Mucosa of gallbladder (tissue), 1 donor: ENCODE measurements around the gene SLC12A3. TPM values are rescaled to one million over a fixed set of nuclear protein-coding genes. Genes with fewer than 3 reads are reported as not detected.
"Not testable (repeated sequence)": the region's sequence is repeated elsewhere in the genome, so short reads cannot be mapped to it uniquely, and the experiment has no call there.

Experiments
- DNase-seq: peaks from one replicate; pipeline ENCODE4 v3.0.0-alpha.2; 2020; ENCODE audit warnings: low spot score
- total RNA-seq: library from RNA; stranded (reverse); gene quantifications from one replicate; pipeline ENCODE4 v1.2.1, GENCODE V29; 2021
- donor health status: DM: no; HTN: no; CAD: no.

Gene SLC12A3
- total RNA-seq, 1 donor from 2014 or later: 0.20 TPM

GRCh38 chr16:56868175-56868574 is 3.2 kb downstream of the SLC12A3 start:
- no peak for DNase-seq

- not testable (repeated sequence) for DNase-seq
Measured at GRCh38 chr16:56868766-56869165, 3.8 kb downstream of the SLC12A3 start.

DNA sequence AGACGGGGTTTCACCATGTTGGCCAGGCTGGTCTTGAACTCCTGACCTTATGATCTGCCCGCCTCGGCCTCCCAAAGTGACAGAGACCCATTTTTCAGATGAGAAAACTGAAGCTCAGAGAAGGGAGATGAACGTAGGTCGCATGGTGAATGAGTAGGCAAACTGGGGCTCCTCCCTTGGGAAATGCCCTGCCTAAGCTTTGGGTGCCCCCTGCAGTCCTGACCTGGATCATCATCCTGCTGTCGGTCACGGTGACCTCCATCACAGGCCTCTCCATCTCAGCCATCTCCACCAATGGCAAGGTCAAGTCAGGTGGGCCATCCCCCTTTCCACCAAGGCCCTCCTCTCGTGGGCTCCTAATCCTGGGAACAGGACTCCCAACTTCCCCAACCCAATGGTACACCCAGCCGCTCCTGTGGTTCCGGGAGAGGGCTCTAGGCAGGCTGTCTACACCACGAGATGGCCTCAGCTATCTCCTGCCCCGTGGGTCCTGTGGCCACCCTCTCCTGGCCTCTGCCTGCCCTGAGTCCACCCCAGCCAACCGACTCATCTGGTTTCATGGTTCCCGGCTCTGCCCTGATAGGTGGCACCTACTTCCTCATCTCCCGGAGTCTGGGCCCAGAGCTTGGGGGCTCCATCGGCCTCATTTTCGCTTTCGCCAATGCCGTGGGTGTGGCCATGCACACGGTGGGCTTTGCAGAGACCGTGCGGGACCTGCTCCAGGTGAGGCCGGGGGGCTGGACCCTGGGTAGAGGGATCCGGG is 4.7 kb downstream of the SLC12A3 start:
- DNase-seq: peak; percentile 23

DNA sequence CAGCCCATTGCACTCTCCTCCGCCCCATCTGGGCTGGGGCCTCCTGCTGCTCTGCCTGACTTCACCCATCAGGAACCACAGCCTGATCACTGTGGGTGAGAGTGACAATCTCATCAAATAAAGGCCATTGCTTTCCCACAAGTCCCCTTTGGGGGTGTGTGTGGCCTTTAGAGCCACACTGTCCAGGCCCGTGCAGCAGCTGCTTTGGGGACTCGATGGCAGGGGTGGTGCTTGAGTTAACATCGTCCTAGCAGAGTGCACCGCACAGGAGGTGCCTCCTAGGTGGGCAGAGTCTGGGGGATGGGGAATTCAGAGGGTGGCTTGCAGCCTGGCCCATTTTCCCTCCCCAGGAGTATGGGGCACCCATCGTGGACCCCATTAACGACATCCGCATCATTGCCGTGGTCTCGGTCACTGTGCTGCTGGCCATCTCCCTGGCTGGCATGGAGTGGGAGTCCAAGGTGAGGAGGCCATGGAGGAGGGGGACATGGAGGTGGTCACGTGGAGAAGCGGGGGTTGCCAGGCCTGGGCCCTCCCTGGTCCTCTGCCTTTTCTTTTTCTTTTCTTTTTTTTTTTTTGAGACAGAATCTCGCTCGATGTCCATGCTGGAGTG is 5.4 kb downstream of the SLC12A3 start:
- DNase-seq: no peak

- no peak for DNase-seq
Measured at GRCh38 chr16:56871172-56871593, 6.2 kb downstream of the SLC12A3 start.

DNA sequence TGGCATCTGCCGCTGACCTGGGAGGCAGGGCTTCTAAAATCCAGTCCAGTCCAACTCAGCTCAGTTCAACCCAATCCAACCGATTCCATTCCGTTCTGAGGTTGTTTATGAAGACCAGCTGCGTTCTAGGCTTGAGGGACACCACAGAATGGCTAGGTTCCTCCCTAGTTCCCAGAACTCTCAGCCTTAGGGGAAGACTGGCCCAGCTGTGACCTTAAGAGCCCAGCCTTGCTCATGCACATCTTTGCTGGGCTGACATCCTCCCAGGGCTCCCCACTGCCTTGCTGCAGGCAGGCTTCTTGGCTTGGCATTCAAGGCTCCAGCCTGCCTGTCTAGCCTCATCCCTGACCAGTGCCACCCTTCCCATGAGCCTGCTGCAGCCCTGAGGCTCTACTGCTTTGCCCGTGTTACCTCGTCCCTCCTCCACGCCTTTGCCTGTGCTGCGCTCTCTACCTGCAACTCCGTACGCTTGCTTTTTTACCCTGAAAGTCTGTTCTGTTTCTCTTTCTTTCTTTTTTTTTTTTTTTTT is 7.9 kb downstream of the SLC12A3 start:
- no peak for DNase-seq

DNA sequence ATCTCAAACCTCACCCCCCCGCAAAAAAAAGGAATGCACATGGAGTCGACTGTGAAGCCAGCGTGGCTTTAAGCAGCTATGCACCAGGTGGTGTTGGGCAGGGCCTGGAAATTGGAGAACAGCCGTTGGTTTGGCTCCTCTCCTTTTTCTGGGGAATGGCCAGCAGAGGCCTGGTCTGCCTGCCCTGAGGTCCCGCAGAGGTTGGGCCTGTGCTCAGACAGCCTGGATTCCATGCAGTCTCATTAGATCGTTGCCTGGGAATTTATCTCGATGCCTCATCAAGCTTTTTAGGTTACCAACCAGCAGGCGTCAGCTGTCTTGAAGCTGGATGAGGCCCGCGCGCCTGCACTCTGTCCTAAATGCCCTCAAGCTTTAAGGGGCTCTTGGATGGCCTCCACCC is 9.8 kb downstream of the SLC12A3 start:
- DNase-seq: no peak

GRCh38 chr16:56876048-56876447 is 11.0 kb downstream of the SLC12A3 start:
- DNase-seq: no peak

- DNase-seq: no peak
Measured at GRCh38 chr16:56877486-56878182, 12.6 kb downstream of the SLC12A3 start.

DNA sequence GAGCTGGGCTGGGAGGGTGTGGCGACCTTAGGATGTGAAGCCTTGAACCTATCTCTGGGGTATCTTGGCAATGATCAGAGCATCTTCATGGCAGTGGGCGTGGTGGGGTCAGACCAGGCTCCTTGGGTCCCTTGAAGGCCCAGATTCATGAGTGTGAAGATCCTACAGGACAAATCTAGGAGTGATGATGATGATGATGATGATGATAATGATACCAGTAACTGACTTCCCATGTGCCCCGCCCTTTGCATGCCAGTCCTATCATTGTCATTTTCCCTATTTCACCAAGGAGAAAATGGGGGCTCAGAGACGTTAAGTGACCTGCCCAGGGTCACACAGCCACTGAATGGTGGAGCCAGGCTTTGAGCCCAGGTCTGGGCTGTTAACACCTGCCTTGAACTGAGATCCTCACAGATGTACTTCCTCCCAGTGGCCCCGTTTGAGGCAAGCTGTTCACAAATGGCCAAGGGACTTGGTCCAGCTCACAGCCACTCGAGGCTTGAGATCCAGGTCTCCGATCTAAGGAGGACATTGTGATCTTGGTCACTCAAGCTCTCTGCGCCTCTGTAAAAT is 13.4 kb downstream of the SLC12A3 start:
- DNase-seq: no peak

DNA sequence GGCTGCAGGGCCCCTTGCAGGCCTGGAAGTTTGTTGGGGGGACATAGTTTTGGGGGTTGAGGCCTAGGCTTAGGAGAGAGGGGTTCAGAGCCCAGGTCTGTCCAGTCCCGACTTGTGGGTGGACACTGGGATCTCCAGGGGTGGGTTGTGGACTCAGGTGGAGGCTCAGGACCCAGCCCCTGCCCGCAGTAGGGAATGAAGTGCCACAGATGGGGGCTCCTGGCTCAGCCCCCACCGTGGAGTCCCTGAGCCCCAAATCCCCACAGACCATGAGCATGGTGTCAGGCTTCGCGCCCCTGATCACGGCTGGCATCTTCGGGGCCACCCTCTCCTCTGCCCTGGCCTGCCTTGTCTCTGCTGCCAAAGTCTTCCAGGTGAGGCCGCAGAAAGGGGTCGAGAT is 14.3 kb downstream of the SLC12A3 start:
- DNase-seq: no peak

DNA sequence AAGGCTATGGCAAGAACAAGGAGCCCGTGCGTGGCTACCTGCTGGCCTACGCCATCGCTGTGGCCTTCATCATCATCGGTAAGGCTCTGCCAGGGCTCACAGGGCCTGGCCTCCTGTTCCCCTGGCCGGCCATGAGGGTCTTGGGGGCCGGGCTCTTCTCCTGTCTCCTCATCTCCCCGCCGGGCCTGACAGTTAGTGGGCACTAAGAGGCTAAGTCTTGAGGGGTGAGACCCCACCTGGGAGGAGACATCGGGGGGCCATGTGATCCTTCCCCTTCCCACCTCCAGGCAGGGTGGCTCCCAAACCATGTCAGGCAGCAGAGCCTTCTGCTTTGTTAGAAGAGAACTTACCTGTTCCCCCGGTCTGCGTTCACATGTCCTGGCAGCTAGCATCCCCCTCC is 15.2 kb downstream of the SLC12A3 start:
- no peak for DNase-seq

- DNase-seq: no peak
Measured at GRCh38 chr16:56880685-56881084, 15.7 kb downstream of the SLC12A3 start.

GRCh38 chr16:56882077-56882800 is 17.2 kb downstream of the SLC12A3 start:
- DNase-seq: no peak

DNA sequence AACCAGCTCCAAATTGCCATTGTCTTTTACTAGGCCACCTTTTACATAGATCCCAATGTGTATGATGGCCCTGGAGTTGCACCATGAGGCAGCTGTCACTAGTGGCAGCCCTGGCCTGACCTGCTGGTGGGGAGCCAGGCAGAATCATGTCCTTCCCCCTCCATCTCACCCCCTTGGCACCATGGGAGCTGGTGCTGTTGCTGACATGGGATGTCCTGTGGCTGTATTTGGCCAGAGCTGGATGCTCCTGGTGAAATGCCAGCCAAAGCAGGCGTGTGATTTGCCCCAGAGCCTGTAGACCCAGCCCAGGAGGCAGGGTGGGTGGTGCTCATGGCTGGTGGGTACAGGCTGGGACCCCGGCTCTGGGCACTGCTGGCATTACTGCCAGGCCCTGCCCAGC is 18.6 kb downstream of the SLC12A3 start:
- no peak for DNase-seq

DNA sequence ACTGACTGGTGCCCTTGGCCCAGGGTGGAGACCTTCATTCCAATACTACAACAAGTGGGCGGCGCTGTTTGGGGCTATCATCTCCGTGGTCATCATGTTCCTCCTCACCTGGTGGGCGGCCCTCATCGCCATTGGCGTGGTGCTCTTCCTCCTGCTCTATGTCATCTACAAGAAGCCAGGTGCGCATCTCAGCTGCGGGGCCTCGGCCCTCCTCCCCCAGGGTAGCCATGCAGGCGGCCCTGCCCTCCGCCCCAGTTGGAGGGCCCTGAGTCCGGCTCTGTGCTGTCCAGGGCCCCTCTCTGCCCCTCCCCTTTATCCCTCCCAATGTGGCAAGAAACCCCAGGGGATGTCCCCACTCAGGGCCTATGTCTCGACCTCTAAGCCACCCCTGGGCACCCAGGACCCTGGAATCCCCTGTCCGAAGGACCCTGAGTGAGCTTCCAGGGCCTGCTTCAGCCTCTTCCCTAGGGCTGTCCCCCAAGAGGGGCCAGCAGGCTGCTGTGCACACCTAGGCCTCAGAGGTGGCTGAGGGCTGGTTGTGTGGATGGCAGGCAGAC is 19.1 kb downstream of the SLC12A3 start:
- no peak for DNase-seq

- DNase-seq: not testable (repeated sequence)
Measured at GRCh38 chr16:56884929-56885328, 19.9 kb downstream of the SLC12A3 start.

GRCh38 chr16:56885446-56886162 is 20.6 kb downstream of the SLC12A3 start:
- no peak for DNase-seq

DNA sequence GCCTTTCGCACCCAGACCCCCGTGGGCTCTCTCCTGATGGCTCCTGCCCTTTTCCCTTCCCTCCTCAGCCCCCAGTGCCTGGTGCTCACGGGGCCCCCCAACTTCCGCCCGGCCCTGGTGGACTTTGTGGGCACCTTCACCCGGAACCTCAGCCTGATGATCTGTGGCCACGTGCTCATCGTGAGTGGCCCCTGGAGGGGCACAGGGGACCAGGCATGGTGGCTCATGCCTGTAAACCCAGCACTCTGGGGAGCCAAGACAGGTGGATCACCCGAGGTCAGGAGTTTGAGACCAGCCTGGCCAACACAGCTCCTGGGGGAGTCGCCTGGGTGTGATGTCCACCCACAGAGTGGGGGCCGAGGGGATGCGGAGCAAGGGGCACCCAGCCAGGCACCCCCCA is 21.3 kb downstream of the SLC12A3 start:
- DNase-seq: no peak

GRCh38 chr16:56886826-56887225 is 21.8 kb downstream of the SLC12A3 start:
- no peak for DNase-seq

DNA sequence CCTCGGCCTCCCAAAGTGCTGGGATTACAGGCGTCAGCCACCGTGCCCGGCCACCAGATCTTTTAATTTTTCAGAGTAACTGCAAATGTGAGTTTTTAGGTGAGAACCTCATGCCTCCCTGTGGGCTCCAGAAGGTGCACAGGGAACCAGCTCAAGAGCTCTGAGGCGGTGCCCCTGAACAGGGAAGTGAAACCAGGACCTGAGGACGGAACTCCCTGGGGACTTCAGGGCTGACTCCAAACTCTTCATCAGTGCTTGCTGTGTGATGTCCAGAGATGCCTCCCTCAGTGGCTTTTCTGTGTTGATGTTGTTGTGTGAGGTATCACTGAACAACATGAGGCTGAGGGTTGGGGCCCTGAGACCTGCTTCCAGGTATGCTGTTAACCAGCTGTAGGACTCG is 23.8 kb downstream of the SLC12A3 start:
- no peak for DNase-seq
